Heart left ventricle (tissue), 16 donors: ENCODE measurements around the gene ING4. TPM values are rescaled to one million over a fixed set of nuclear protein-coding genes. Genes with fewer than 3 reads are reported as not detected.

Experiments
- ATAC-seq, 4 donors: fragments of 200-7000 bp; cut with Tn5 transposase; one replicate each; pipeline ENCODE4 v1.9.1; 2020 to 2022; ENCODE audit warnings: moderate library complexity in 4 of 4, mild to moderate bottlenecking in 3 of 4, moderate number of reproducible peaks in 1 of 4
- DNase-seq, 5 donors: peaks; one replicate each; pipeline ENCODE4 v3.0.0-alpha.2; 2020
- H3K27ac ChIP-seq, 12 donors: fragments of 200-600 bp; sonication (generic) in 4 of 12; one replicate each; pipeline versions ENCODE4 v1.5.0 to v1.8.0; 2016 to 2022; ENCODE audit warnings: mild to moderate bottlenecking in 2 of 12
- H3K27me3 ChIP-seq, 9 donors: fragments of 200-600 bp; sonication (generic) in 2 of 9; one replicate each; pipeline versions ENCODE4 v1.5.1 to v1.8.0; 2016 to 2022; ENCODE audit warnings: mild to moderate bottlenecking in 3 of 9
- H3K36me3 ChIP-seq, 9 donors: fragments of 200-600 bp; sonication (generic) in 2 of 9; one replicate each; pipeline versions ENCODE4 v1.5.0 to v1.8.0; 2018 to 2022; ENCODE audit warnings: mild to moderate bottlenecking in 2 of 9
- H3K4me1 ChIP-seq, 12 donors: fragments of 200-600 bp; sonication (generic) in 4 of 12; one replicate each; pipeline versions ENCODE4 v1.5.0 to v1.8.0; 2016 to 2022; ENCODE audit warnings: mild to moderate bottlenecking in 3 of 12
- H3K4me3 ChIP-seq, 12 donors: fragments of 200-600 bp; sonication (generic) in 4 of 12; one replicate each; pipeline versions ENCODE4 v1.5.0 to v1.8.0; 2017 to 2022; ENCODE audit warnings: mild to moderate bottlenecking in 9 of 12, moderate library complexity in 4 of 12
- H3K9me3 ChIP-seq, 12 donors: fragments of 200-600 bp; sonication (generic) in 4 of 12; one replicate each; pipeline versions ENCODE4 v1.5.0 to v1.8.0; 2016 to 2022; ENCODE audit warnings: mild to moderate bottlenecking in 1 of 12
- POLR2A ChIP-seq, 2 donors: fragments of 450-650 bp; IDR thresholded peaks; one replicate each; pipeline ENCODE4 v1.6.1; 2017; ENCODE audit warnings: antibody characterized with exemption in 2 of 2, mild to moderate bottlenecking in 2 of 2, moderate library complexity in 2 of 2
- WGBS, 4 donors: extraction: QIAGEN DNeasy Blood & Tissue Kit in 2 of 4; methylation state at CpG; one replicate each; pipeline versions ENCODE4 v1.1.5 to v1.1.7; 2013 to 2018; 5-methylcytosine and 5-hydroxymethylcytosine counted together
- intact Hi-C, 10 donors: fragments of 100-400 bp; cut with DNase I; formaldehyde crosslinking; loops; one replicate each; pipeline versions ENCODE4 v1.11.1 to v1.14.2; 2022
- polyA plus RNA-seq, 2 donors: library from polyadenylated mRNA; stranded (reverse); fragments of 200-250 nt; gene quantifications; one replicate each; pipeline ENCODE4 v1.2.3, GENCODE V29; 2013
- total RNA-seq, 9 donors: library from RNA; depleted of rRNA in 2 of 9; stranded (reverse); fragments of >200 nt in 2 of 9; fragmentation: NEBNext Ultra II Directional in 3 of 9; extraction: Animal tissue kit (Norgen Biotek cat#: 25700) in 3 of 9; gene quantifications; one replicate each; pipeline versions ENCODE4 v1.1.0 to v1.2.4, GENCODE V29; 2016 to 2023
- TF ChIP-seq, protein P1 (sequence below), 12 donors: fragments of 200-600 bp; sonication (generic) in 4 of 12; IDR thresholded peaks; one replicate each; pipeline versions ENCODE4 v1.5.0 to v1.8.0; 2018 to 2022; ENCODE audit warnings: antibody characterized with exemption in 12 of 12, mild to moderate bottlenecking in 5 of 12
- donor health status: ischemic (EF 13 %, LVEDD 7.1; RV severe dilation, severe dysfunction).
- donor health status: healthy with polysubstance abuse.
- donor health status: DM: no; HTN: yes; CAD: no.
- donor health status: DM: no; HTN: no; CAD: no.
- donor health status: ischemic (EF 25% LVEDD 6.9; RV normal size, moderate dysfunction).
- donor health status: ischemic (EF 25% LVEDD 5.7; RV mildly dilated, moderate dysfunction).
- donor health status: healthy.
- donor health status: DM: yes; HTN: yes; CAD: no.
- donor health status: ischemic (EF 35%, LVEDD 5.7; RV mildly dilated, moderate dysfunction).
- donor health status: nonischemic (EF 11% LVEDD 7.7; RV severe dilation, severe dysfunction).
- donor health status: DM: yes; HTN: yes; CAD: no.
- donor health status: PGD.
- donor health status: ischemic (EF 29% LVEDD 5.4; RV normal size, mild dysfunction).
- donor health status: nonischemic (EF 23%, LVEDD 6.1; RV moderate dilation, normal function).

Gene ING4
- total and polyA plus RNA-seq, 11 donors, result 14.6 to 39.0 (median 23.6) TPM

DNA sequence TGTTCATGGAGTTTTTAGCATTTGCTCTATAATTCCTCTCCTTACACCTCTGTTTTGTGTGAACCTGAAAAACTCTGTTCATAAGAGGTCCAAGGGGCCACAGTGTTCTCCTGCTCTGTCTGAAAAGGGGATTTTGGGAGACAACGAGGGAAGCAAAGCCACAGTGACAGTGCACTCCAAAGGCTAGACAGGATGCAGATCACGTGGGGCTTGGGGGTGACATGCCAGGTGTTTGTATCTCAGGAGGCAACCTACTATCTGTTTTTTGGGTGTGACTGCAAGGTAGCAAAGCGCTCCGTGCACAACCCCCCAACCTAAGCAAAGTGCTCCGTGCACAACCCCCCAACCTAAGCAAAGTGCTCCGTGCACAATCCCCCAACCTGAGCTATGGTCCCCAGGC, 50.7 kb downstream of the ING4 start:
- peaks cover 0 to 44% (median 28%) of the 10 kb centered on the region in 12 donors for H3K4me1 ChIP-seq
- no peaks in the 10 kb centered on the region for H3K27me3 ChIP-seq

DNA sequence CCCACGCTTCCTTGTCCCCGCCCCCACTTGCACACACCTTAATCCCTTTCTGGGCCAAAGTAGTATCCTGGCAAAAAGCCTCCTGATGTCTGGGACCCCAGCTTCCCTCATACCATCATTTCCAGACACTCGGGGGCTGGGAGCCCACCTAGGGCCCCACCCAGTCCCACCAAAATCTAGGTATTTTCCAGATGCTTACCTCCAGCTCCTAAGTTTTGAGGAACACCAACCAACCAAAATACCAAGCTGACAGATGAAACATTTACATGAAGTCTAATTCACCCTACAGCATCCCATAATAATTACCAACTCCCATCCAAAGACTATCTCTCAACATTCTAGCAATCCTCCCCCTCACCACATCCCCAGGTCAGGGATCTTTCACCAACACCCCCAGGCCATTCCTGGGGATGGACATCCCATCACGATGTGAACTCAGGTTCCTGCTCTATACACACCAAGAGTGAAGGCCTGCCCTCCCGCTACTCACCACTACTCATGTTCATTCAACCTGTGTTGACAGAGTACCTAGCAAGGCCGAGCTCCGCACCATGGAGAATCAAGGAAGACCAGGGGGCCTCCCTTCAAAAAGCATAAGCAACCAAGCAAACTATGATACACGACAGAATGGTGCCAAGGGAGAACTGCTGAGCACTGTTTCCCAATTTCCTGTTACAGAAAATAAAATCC, 54.2 kb downstream of the ING4 start:
- Histone ChIP-seq H3K27me3 (no peaks in the 10 kb centered on the region), H3K27ac (peak overlapping the region in 11 of 12 donors; percentile 1 to 99 (median 64)), H3K4me1 (peaks cover 4 to 61% (median 46%) of the 10 kb centered on the region in 12 donors), H3K4me3 (no peak overlapping the region), H3K36me3 (peaks cover 0 to 13% (median 0%) of the 10 kb centered on the region in 9 donors), H3K9me3 (peaks cover 0 to 8% (median 0%) of the 10 kb centered on the region in 12 donors)
- DNase-seq (peak in 1 of 5 donors; percentile 52), ATAC-seq (no peak)
- TF ChIP-seq, protein P1, sequence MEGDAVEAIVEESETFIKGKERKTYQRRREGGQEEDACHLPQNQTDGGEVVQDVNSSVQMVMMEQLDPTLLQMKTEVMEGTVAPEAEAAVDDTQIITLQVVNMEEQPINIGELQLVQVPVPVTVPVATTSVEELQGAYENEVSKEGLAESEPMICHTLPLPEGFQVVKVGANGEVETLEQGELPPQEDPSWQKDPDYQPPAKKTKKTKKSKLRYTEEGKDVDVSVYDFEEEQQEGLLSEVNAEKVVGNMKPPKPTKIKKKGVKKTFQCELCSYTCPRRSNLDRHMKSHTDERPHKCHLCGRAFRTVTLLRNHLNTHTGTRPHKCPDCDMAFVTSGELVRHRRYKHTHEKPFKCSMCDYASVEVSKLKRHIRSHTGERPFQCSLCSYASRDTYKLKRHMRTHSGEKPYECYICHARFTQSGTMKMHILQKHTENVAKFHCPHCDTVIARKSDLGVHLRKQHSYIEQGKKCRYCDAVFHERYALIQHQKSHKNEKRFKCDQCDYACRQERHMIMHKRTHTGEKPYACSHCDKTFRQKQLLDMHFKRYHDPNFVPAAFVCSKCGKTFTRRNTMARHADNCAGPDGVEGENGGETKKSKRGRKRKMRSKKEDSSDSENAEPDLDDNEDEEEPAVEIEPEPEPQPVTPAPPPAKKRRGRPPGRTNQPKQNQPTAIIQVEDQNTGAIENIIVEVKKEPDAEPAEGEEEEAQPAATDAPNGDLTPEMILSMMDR (IDR thresholded peaks at IDR 0.05), result no peak
- WGBS, 4 donors, result 57 to 60% (median 57%) methylated on average over 8 of the region's 8 CpGs
- intact Hi-C loops, result loop anchor here in 1 of 10 donors (5.0 kb wide), 1 partner anchor 41 kb away; the partner anchor contains the start of gene NOP2

More for the DNA sequence above, 50.7 kb downstream of the ING4 start:
- ATAC-seq (no peak), DNase-seq (no peak)
- TF ChIP-seq POLR2A (IDR thresholded peaks at IDR 0.05), result no peak
- TF ChIP-seq, protein P1 (IDR thresholded peaks at IDR 0.05), result no peak
- intact Hi-C loops, result loop anchor here in 3 of 10 donors (5.0 to 10.0 kb wide), 4 partner anchors 53 to 213 kb away; partner anchors contain the start of genes GPR162 (in 1 of the 3), ING4 (in 1 of the 3), LAG3 (in 1 of the 3) and P3H3 (in 1 of the 3)
- H3K27ac ChIP-seq, result peak overlapping the region in 11 of 12 donors; percentile 79 to 98 (median 92)
- H3K4me3 ChIP-seq, result peak overlapping the region in 1 of 12 donors; percentile 47
- peaks cover 0 to 8% (median 0%) of the 10 kb centered on the region in 12 donors for H3K9me3 ChIP-seq
- 20 to 67% (median 62%) methylated on average over 1 to 6 of the region's 6 CpGs for WGBS, 4 donors
- H3K36me3 ChIP-seq, result no peaks in the 10 kb centered on the region

DNA sequence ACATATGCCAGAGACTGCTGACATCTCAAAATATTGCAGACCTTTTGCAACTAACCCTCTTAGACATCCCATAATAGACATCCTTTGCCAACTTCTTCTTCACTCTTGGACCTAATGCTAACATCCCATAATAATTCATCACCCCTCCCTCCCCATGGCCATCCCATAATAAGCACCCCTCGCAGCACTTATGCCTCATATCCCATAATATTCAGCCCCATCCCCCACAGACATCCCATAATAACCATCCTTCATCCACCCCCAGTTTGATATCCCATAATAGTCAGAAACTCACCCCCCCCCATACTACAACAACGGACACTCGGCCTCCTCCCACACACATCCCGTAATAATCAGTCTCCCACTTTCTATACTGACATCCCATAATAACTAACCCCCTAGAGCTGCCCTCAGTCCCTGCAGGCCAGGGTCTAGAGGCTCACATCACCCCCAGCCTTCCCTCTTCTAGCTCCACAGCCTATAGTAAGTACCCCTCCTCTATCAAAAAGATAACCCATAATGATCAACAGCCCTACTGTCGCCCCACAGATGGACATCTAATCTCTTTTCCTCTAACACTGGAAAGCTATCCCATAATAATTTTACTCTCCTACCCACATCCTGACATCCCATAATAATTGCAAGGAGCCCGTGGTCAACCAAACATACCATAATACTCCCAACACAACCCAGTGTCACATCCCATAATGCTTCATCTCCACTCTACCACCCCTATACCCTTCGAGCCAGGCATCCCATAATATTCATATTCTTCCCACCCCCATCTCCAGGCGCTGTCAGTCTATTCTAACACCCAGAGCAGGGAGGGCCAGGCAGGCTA, 54.9 kb downstream of the ING4 start:
- no peak for TF ChIP-seq POLR2A (IDR thresholded peaks at IDR 0.05)
- TF ChIP-seq, protein P1 (IDR thresholded peaks at IDR 0.05), result no peak
- DNase-seq (peak in 3 of 5 donors; percentile 51 to 68 (median 56)), ATAC-seq (peak; percentile 1 to 31 (median 2))
- peaks cover 0 to 8% (median 0%) of the 10 kb centered on the region in 12 donors for H3K9me3 ChIP-seq
- H3K27me3 ChIP-seq, result no peaks in the 10 kb centered on the region
- peaks cover 5 to 61% (median 48%) of the 10 kb centered on the region in 12 donors for H3K4me1 ChIP-seq
- H3K36me3 ChIP-seq, result peaks cover 0 to 17% (median 0%) of the 10 kb centered on the region in 9 donors
- 2 to 3% (median 2%) methylated on average over 8 of the region's 8 CpGs for WGBS, 4 donors
- H3K4me3 ChIP-seq, result peak overlapping the region in 1 of 12 donors; percentile 3
- peak overlapping the region; percentile 22 to 99 (median 60) for H3K27ac ChIP-seq
- intact Hi-C loops, result loop anchor here in 2 of 10 donors (2.0 to 5.0 kb wide), 2 partner anchors 39 to 41 kb away; partner anchors contain the start of gene NOP2 (in 2 of the 2)
